Measurements from ENCODE around the gene OPCML.

Gene OPCML

GRCh38 chr11:133531971-133532651 lies at the start of gene OPCML:
Gene OPCML, minus strand, starts transcription at chr11:133532501.
- Histone ChIP-seq H3K4me2 (no peak within 1 kb of the TSS), H4K20me1 (ENCODE audit: insufficient read depth) (no peaks in the 10 kb centered on the region), H3K4me3 (IDR thresholded peaks at IDR 0.05; ENCODE audit: insufficient read depth, low read depth, low read length) (no peak within 1 kb of the TSS), H3K27me3 (ENCODE audit: insufficient read depth, low read depth) (no peaks in the 10 kb centered on the region), H2AFZ (ENCODE audit: low read depth) (no peak within 1 kb of the TSS), H3K79me2 (ENCODE audit: insufficient read depth, low read depth) (no peaks in the 10 kb centered on the region), H3K4me1 (ENCODE audit: low read depth, poor library complexity, severe bottlenecking) (no peaks in the 10 kb centered on the region), H3K27ac (no peak within 1 kb of the TSS), H3K36me3 (ENCODE audit: insufficient read depth) (no peaks in the 10 kb centered on the region), H3K9ac (no peak within 1 kb of the TSS)
- no peak for TF ChIP-seq CTCF (conservative IDR thresholded peaks at IDR 0.05; ENCODE audit: low read depth, low read length)

GRCh38 chr11:133581091-133581490 lies 48.8 kb upstream of the OPCML start:
- no peaks in the 10 kb centered on the region for H3K79me2 ChIP-seq (ENCODE audit: insufficient read depth, low read depth)
- H2AFZ ChIP-seq (ENCODE audit: low read depth) = no peak overlapping the region
- H3K4me1 ChIP-seq (ENCODE audit: low read depth, poor library complexity, severe bottlenecking) = no peaks in the 10 kb centered on the region
- TF ChIP-seq CTCF (conservative IDR thresholded peaks at IDR 0.05; ENCODE audit: low read depth, low read length) = no peak
- no peaks in the 10 kb centered on the region for H3K27me3 ChIP-seq (ENCODE audit: insufficient read depth, low read depth)
- no peak overlapping the region for H3K27ac ChIP-seq
- H3K4me2 ChIP-seq = no peak overlapping the region
- no peak overlapping the region for H3K9ac ChIP-seq
- H3K4me3 ChIP-seq (IDR thresholded peaks at IDR 0.05; ENCODE audit: insufficient read depth, low read depth, low read length) = no peak overlapping the region
- H4K20me1 ChIP-seq (ENCODE audit: insufficient read depth) = no peaks in the 10 kb centered on the region
- no peaks in the 10 kb centered on the region for H3K36me3 ChIP-seq (ENCODE audit: insufficient read depth)

GRCh38 chr11:133579165-133580031 lies 47.1 kb upstream of the OPCML start:
- Histone ChIP-seq H3K27me3 (ENCODE audit: insufficient read depth, low read depth) (no peaks in the 10 kb centered on the region), H3K4me2 (no peak overlapping the region), H2AFZ (ENCODE audit: low read depth) (no peak overlapping the region)

GRCh38 chr11:133577403-133577802 lies 45.1 kb upstream of the OPCML start:
- TF ChIP-seq CTCF (conservative IDR thresholded peaks at IDR 0.05; ENCODE audit: low read depth, low read length) = no peak
- no peak overlapping the region for H3K4me2 ChIP-seq
- H2AFZ ChIP-seq (ENCODE audit: low read depth) = no peak overlapping the region
- H3K36me3 ChIP-seq (ENCODE audit: insufficient read depth) = no peaks in the 10 kb centered on the region
- H4K20me1 ChIP-seq (ENCODE audit: insufficient read depth) = no peaks in the 10 kb centered on the region
- no peaks in the 10 kb centered on the region for H3K27me3 ChIP-seq (ENCODE audit: insufficient read depth, low read depth)
- no peak overlapping the region for H3K9ac ChIP-seq
- no peaks in the 10 kb centered on the region for H3K79me2 ChIP-seq (ENCODE audit: insufficient read depth, low read depth)
- H3K4me3 ChIP-seq (IDR thresholded peaks at IDR 0.05; ENCODE audit: insufficient read depth, low read depth, low read length) = no peak overlapping the region
- H3K27ac ChIP-seq = no peak overlapping the region
- no peaks in the 10 kb centered on the region for H3K4me1 ChIP-seq (ENCODE audit: low read depth, poor library complexity, severe bottlenecking)

More at GRCh38 chr11:133579165-133580031, 47.1 kb upstream of the OPCML start:
- TF ChIP-seq CTCF (conservative IDR thresholded peaks at IDR 0.05; ENCODE audit: low read depth, low read length) = no peak
- H3K4me1 ChIP-seq (ENCODE audit: low read depth, poor library complexity, severe bottlenecking) = no peaks in the 10 kb centered on the region
- no peak overlapping the region for H3K27ac ChIP-seq
- H3K36me3 ChIP-seq (ENCODE audit: insufficient read depth) = no peaks in the 10 kb centered on the region
- no peaks in the 10 kb centered on the region for H4K20me1 ChIP-seq (ENCODE audit: insufficient read depth)
- no peak overlapping the region for H3K4me3 ChIP-seq (IDR thresholded peaks at IDR 0.05; ENCODE audit: insufficient read depth, low read depth, low read length)
- no peaks in the 10 kb centered on the region for H3K79me2 ChIP-seq (ENCODE audit: insufficient read depth, low read depth)
- no peak overlapping the region for H3K9ac ChIP-seq

Data from KMS-11 (cell line).